ENCODE data around the gene SYNJ2. TPM values are rescaled to one million over a fixed set of nuclear protein-coding genes. Genes with fewer than 3 reads are reported as not detected.

Gene SYNJ2
- total and polyA plus RNA-seq, 2 donors (not counting 3 experiments of a cell fraction or from before 2014, with no cell fraction given): 35.1 to 78.2 TPM

GRCh38 chr6:158011478-158011920, 29.8 kb downstream of the SYNJ2 start:
- H2AFZ ChIP-seq (ENCODE audit: low read depth, low read length): no peak overlapping the region
- intact Hi-C loops (cut with micrococcal nuclease): no loop called here
- H3K27me3 ChIP-seq (ENCODE audit: control insufficient read depth in 2 of 2, insufficient read depth in 2 of 2, low read length in 2 of 2): no peaks in the 10 kb centered on the region
- no peaks in the 10 kb centered on the region for H3K36me3 ChIP-seq (ENCODE audit: control insufficient read depth in 2 of 2, extremely low read depth in 1 of 2, insufficient read depth in 2 of 2, low read length in 2 of 2)
- TF ChIP-seq POLR2AphosphoS5 (IDR thresholded peaks at IDR 0.05; ENCODE audit: insufficient read depth, low read depth, low read length) (no peak), FOS (IDR thresholded peaks at IDR 0.05; ENCODE audit: borderline replicate concordance, insufficient read depth, low read length) (no peak), EZH2 (IDR thresholded peaks at IDR 0.05; ENCODE audit: borderline replicate concordance, low read depth, low read length, severe bottlenecking) (no peak), MYC (IDR thresholded peaks at IDR 0.05; ENCODE audit: low read depth, low read length) (no peak), JUN (IDR thresholded peaks at IDR 0.05; ENCODE audit: borderline replicate concordance, insufficient read depth, insufficient read length, low read depth) (no peak), POLR2A (IDR thresholded peaks at IDR 0.05; ENCODE audit: low read depth, low read length) (no peak), GATA2 (IDR thresholded peaks at IDR 0.05; ENCODE audit: insufficient read depth, insufficient read length, low read depth, low read length) (no peak)
- TF ChIP-seq, protein P1, sequence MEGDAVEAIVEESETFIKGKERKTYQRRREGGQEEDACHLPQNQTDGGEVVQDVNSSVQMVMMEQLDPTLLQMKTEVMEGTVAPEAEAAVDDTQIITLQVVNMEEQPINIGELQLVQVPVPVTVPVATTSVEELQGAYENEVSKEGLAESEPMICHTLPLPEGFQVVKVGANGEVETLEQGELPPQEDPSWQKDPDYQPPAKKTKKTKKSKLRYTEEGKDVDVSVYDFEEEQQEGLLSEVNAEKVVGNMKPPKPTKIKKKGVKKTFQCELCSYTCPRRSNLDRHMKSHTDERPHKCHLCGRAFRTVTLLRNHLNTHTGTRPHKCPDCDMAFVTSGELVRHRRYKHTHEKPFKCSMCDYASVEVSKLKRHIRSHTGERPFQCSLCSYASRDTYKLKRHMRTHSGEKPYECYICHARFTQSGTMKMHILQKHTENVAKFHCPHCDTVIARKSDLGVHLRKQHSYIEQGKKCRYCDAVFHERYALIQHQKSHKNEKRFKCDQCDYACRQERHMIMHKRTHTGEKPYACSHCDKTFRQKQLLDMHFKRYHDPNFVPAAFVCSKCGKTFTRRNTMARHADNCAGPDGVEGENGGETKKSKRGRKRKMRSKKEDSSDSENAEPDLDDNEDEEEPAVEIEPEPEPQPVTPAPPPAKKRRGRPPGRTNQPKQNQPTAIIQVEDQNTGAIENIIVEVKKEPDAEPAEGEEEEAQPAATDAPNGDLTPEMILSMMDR (IDR thresholded peaks at IDR 0.05; ENCODE audit: extremely low read depth in 1 of 2, insufficient read depth in 1 of 2, low read depth in 1 of 2, low read length in 2 of 2): no peak
- TF ChIP-seq, protein P2, sequence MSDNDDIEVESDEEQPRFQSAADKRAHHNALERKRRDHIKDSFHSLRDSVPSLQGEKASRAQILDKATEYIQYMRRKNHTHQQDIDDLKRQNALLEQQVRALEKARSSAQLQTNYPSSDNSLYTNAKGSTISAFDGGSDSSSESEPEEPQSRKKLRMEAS (IDR thresholded peaks at IDR 0.05; ENCODE audit: insufficient read depth, insufficient read length): no peak
- H3K4me3 ChIP-seq (replicated peaks in 1 of 3; ENCODE audit: insufficient read depth in 1 of 3, low read depth in 1 of 3, low read length in 3 of 3): no peak overlapping the region
- H3K9me1 ChIP-seq (replicated peaks; ENCODE audit: control insufficient read depth, extremely low read depth, insufficient read depth, low read length): no peaks in the 10 kb centered on the region
- dilution Hi-C loops (cut with MboI; ENCODE audit: extremely low pct_ligation_motif_present, low sequenced_read_pairs): no loop called here
- no peak overlapping the region for H3K4me2 ChIP-seq (ENCODE audit: insufficient read depth, low read length)
- H3K9me3 ChIP-seq (replicated peaks; ENCODE audit: control insufficient read depth, insufficient read depth, low read length): no peaks in the 10 kb centered on the region
- no TSS peak for BruUV-seq (replicated peaks)
- ChIA-PET POLR2A (no interaction called here), CTCF (interaction anchor here (0.8 to 2.4 kb wide), 5 partner anchors 8 to 29 kb away, joined by 3 to 10 read pairs (median 4); no protein-coding TSS in a partner anchor)
- DNase-seq (ENCODE audit: low read depth, low spot score) (peak; percentile 69), FAIRE-seq (peak; percentile 81)
- H3K79me2 ChIP-seq (ENCODE audit: control insufficient read depth, insufficient read depth, low read length): peaks cover 97% of the 10 kb centered on the region
- no peak overlapping the region for H3K9ac ChIP-seq (replicated peaks; ENCODE audit: extremely low read depth, insufficient read depth, low read length)
- H3K27ac ChIP-seq (ENCODE audit: insufficient read depth, low read depth, low read length): peak overlapping the region; percentile 6
- H3K4me1 ChIP-seq (ENCODE audit: control insufficient read depth, extremely low read depth, insufficient read depth, low read length): peaks cover 52% of the 10 kb centered on the region
- no peaks in the 10 kb centered on the region for H4K20me1 ChIP-seq (replicated peaks; ENCODE audit: control insufficient read depth, extremely low read depth, insufficient read depth, low read length)
